A549 (cell line): ENCODE measurements around the gene ARID1B. TPM values are rescaled to one million over a fixed set of nuclear protein-coding genes. Genes with fewer than 3 reads are reported as not detected.

Experiments
- ATAC-seq, 2 experiments: fragments of 200-7000 bp in 1 of 2; fragments of >200 bp in 1 of 2; cut with Nextera tagmentation in 1 of 2; cut with Tn5 transposase in 1 of 2; 3 replicates each; pipeline versions ENCODE4 v1.8.0 to v1.9.1; 2018 to 2020; ENCODE audit warnings: mild to moderate bottlenecking in 1 of 2, moderate library complexity in 1 of 2
- CTCF ChIA-PET: fragments of 300-600 bp; sonication (Branson Sonifier 250); formaldehyde crosslinking; extraction: SDS; loops from one replicate; lab custom pipeline; 2021; ENCODE audit warnings: antibody characterized with exemption, inconsistent platforms; lab: Yijun Ruan, JAX
- POLR2A ChIA-PET: fragments of 350-600 bp; formaldehyde crosslinking; extraction: SDS; loops from one replicate; lab custom pipeline; 2021; ENCODE audit warnings: antibody characterized with exemption, inconsistent platforms; lab: Yijun Ruan, JAX
- DNase-seq, 2 experiments: peaks; one replicate each; pipeline versions ENCODE4 v3.0.0 to v3.0.0-alpha.2; 2011 to 2016; ENCODE audit warnings: low read depth in 1 of 2, low spot score in 1 of 2
- FAIRE-seq: peaks from 2 replicates; lab custom pipeline; 2011; peaks lifted over from hg19 to GRCh38; lab: Jason Lieb, UNC
- H3K27ac ChIP-seq, 2 experiments: fragments of >200 bp; sonication (Bioruptor Twin); formaldehyde crosslinking; 3 replicates each; pipeline ENCODE4 v1.5.1; 2016 to 2017
- H3K4me1 ChIP-seq: fragments of >200 bp; sonication (Bioruptor Twin); formaldehyde crosslinking; 3 replicates; pipeline ENCODE4 v1.6.1; 2016
- H3K4me2 ChIP-seq: fragments of >200 bp; sonication (Bioruptor Twin); formaldehyde crosslinking; 3 replicates; pipeline ENCODE4 v1.6.1; 2016
- H3K4me3 ChIP-seq: fragments of >200 bp; sonication (Bioruptor Twin); formaldehyde crosslinking; 3 replicates; pipeline ENCODE4 v1.5.1; 2016
- H3K9me3 ChIP-seq: fragments of >200 bp; sonication (Bioruptor Twin); formaldehyde crosslinking; 3 replicates; pipeline ENCODE4 v1.6.1; 2016
- CBX2 ChIP-seq: fragments of 200-600 bp; sonication (generic); IDR thresholded peaks from 2 replicates; pipeline ENCODE4 v1.6.1; 2016; ENCODE audit warnings: low read depth, mild to moderate bottlenecking, borderline replicate concordance
- CEBPB ChIP-seq, 2 experiments: fragments of >200 bp in 1 of 2; sonication (Bioruptor Twin) in 1 of 2; formaldehyde crosslinking in 1 of 2; IDR thresholded peaks; 2 replicates each; pipeline ENCODE4 v1.6.1; 2012 to 2016
- CTCF ChIP-seq: fragments of >200 bp; sonication (Bioruptor Twin); formaldehyde crosslinking; IDR thresholded peaks from 3 replicates; pipeline ENCODE4 v1.5.1; 2016
- EHMT2 ChIP-seq: fragments of 200-600 bp; sonication (generic); IDR thresholded peaks from 2 replicates; pipeline ENCODE4 v1.6.1; 2016; ENCODE audit warnings: antibody characterized with exemption, low read depth, mild to moderate bottlenecking, moderate library complexity
- ESRRA ChIP-seq: fragments of 150-350 bp; IDR thresholded peaks from 2 replicates; pipeline ENCODE4 v1.6.1; 2014; ENCODE audit warnings: mild to moderate bottlenecking, low read length, borderline replicate concordance
- FOSL2 ChIP-seq, 2 experiments: fragments of 450-650 bp in 1 of 2; fragments of >200 bp in 1 of 2; sonication (Bioruptor Twin) in 1 of 2; formaldehyde crosslinking; IDR thresholded peaks; 2 replicates each; pipeline versions ENCODE4 v1.5.0 to v1.6.1; 2016 to 2020; ENCODE audit warnings: mild to moderate bottlenecking in 1 of 2, moderate library complexity in 1 of 2
- HOXB5 ChIP-seq: fragments of 250-450 bp; sonication (Bioruptor Pico); IDR thresholded peaks from 2 replicates; pipeline ENCODE4 v1.5.0; 2020; ENCODE audit warnings: mild to moderate bottlenecking, moderate library complexity
- JUN ChIP-seq, 2 experiments: fragments of >200 bp; sonication (Bioruptor Twin); formaldehyde crosslinking; IDR thresholded peaks; 2 replicates in 1 of 2; 3 replicates in 1 of 2; pipeline ENCODE4 v1.6.1; 2016 to 2017
- JUNB ChIP-seq: fragments of >200 bp; sonication (Bioruptor Twin); formaldehyde crosslinking; IDR thresholded peaks from 2 replicates; pipeline ENCODE4 v1.6.1; 2016
- KDM1A ChIP-seq: fragments of 200-600 bp; sonication (generic); IDR thresholded peaks from 2 replicates; pipeline ENCODE4 v1.6.1; 2016; ENCODE audit warnings: low read depth, mild to moderate bottlenecking
- MYC ChIP-seq: IDR thresholded peaks from 2 replicates; pipeline ENCODE4 v1.6.1; 2012; ENCODE audit warnings: mild to moderate bottlenecking, inconsistent platforms, low read length, improper control_type of control experiment, borderline replicate concordance
- REST ChIP-seq: fragments of 200-600 bp; sonication (generic); IDR thresholded peaks from 2 replicates; pipeline ENCODE4 v1.6.1; 2016; ENCODE audit warnings: antibody characterized with exemption, mild to moderate bottlenecking, moderate library complexity
- TFCP2L1 ChIP-seq: fragments of 250-450 bp; sonication (Bioruptor Pico); IDR thresholded peaks from 2 replicates; pipeline ENCODE4 v1.5.0; 2021; ENCODE audit warnings: mild to moderate bottlenecking
- ZNF302 ChIP-seq: fragments of 250-450 bp; sonication (Bioruptor Pico); IDR thresholded peaks from 2 replicates; pipeline ENCODE4 v1.9.0; 2021; ENCODE audit warnings: inconsistent platforms, mild to moderate bottlenecking, moderate library complexity
- WGBS: methylation state at CpG from one replicate; pipeline ENCODE4 v1.1.6; 2017; ENCODE audit errors: missing lambda C conversion rate; 5-methylcytosine and 5-hydroxymethylcytosine counted together
- polyA plus RNA-seq, 4 experiments: library from polyadenylated mRNA; depleted of rRNA in 3 of 4; stranded (reverse); fragments of >200 nt; fragmentation: RNase III in 1 of 4; extraction: RNeasy Plus Mini Kit Qiagen cat#74134 plus additional on column Dnase treatment in 1 of 4; gene quantifications; 2 replicates in 3 of 4; 3 replicates in 1 of 4; pipeline ENCODE4 v1.2.3, GENCODE V29; 2011 to 2017

ARID1B gene
- polyA plus RNA-seq, 2 of the 4 experiments (the other 2 are of a cell fraction) = 13.5 to 16.3 TPM

- TF ChIP-seq ESRRA (no peak), FOSL2 (IDR thresholded peaks at IDR 0.05) (no peak), FOSL2 (CRISPR knock-in tag; IDR thresholded peaks at IDR 0.05) (no peak), JUN (IDR thresholded peaks at IDR 0.05) (no peak), MYC (no peak)
Measured at GRCh38 chr6:157030755-157031154, 253.6 kb downstream of the ARID1B start (continued).

GRCh38 chr6:157032923-157033322 lies 255.7 kb downstream of the ARID1B start:
- no peak overlapping the region for H3K4me3 ChIP-seq
- H3K9me3 ChIP-seq = no peaks in the 10 kb centered on the region
- ChIA-PET POLR2A (interaction anchor here (1.5 kb wide), 1 partner anchor 11 kb away, joined by 4 read pairs; no protein-coding TSS in a partner anchor), CTCF (interaction anchor here (2.9 kb wide), 1 partner anchor 12 kb away, joined by 19 read pairs; no protein-coding TSS in a partner anchor)
- DNase-seq (no peak), FAIRE-seq (no peak), ATAC-seq (no peak)
- TF ChIP-seq CBX2 = no peak
- TF ChIP-seq CEBPB (IDR thresholded peaks at IDR 0.05) = peak in 1 of 2 experiments; percentile 47; a peak in 3 of 4 replicates
- no peak for TF ChIP-seq MYC
- no peak for TF ChIP-seq CTCF
- no peak for TF ChIP-seq ZNF302 (CRISPR knock-in tag)
- no peak for TF ChIP-seq JUNB
- no peak for TF ChIP-seq REST
- whole genome bisulfite sequencing = 68% methylated on average over 4 of the region's 4 CpGs
- H3K4me1 ChIP-seq = peaks cover 15% of the 10 kb centered on the region; the same call in 2 of the 3 replicates
- H3K4me2 ChIP-seq = peak overlapping the region; percentile 71
- H3K27ac ChIP-seq = no peak overlapping the region

GRCh38 chr6:157033428-157034140 lies 256.4 kb downstream of the ARID1B start:
- ATAC-seq (peak in 1 of 2 experiments; percentile 39; a peak in 2 of 6 replicates), FAIRE-seq (no peak), DNase-seq (no peak)
- ChIA-PET POLR2A (interaction anchor here (1.5 kb wide), 1 partner anchor 12 kb away, joined by 4 read pairs; no protein-coding TSS in a partner anchor), CTCF (interaction anchor here (1.0 to 2.9 kb wide), 9 partner anchors 9 to 166 kb away, joined by 3 to 19 read pairs (median 4); no protein-coding TSS in a partner anchor)
- TF ChIP-seq EHMT2 (no peak), TFCP2L1 (no peak), CBX2 (no peak), HOXB5 (CRISPR knock-in tag) (no peak), CEBPB (IDR thresholded peaks at IDR 0.05) (no peak), KDM1A (no peak)
- Histone ChIP-seq H3K9me3 (no peaks in the 10 kb centered on the region), H3K4me2 (peak overlapping the region; percentile 71), H3K27ac (0 out of 6 replicates have a peak overlapping the region, but pooled peaks of 1 of the 2 experiments have one; percentile 19), H3K4me3 (no peak overlapping the region), H3K4me1 (peaks cover 15% of the 10 kb centered on the region; the same call in 2 of the 3 replicates)
- 37% methylated on average over 5 of the region's 5 CpGs for WGBS
